Endothelial cell of umbilical vein (primary cell): Measurements from ENCODE around the gene TCF7L2.

ENCODE experiments used
- EZH2 ChIP-seq: IDR thresholded peaks from 2 replicates; pipeline ENCODE4 v1.6.1; 2012; ENCODE audit warnings: borderline replicate concordance, low read depth, mild to moderate bottlenecking, moderate library complexity, low read length, inconsistent platforms; ENCODE audit not compliant: severe bottlenecking
- GATA2 ChIP-seq: IDR thresholded peaks from 2 replicates; pipeline ENCODE4 v1.7.0; 2011; ENCODE audit warnings: low read depth, mild to moderate bottlenecking, moderate library complexity, mixed read lengths, low read length; ENCODE audit not compliant: insufficient read length, insufficient read depth
- MYC ChIP-seq: IDR thresholded peaks from one replicate; pipeline ENCODE4 v1.6.1; 2011; ENCODE audit warnings: mild to moderate bottlenecking, low read depth, low read length
- POLR2AphosphoS5 ChIP-seq: IDR thresholded peaks from 2 replicates; pipeline ENCODE4 v1.6.1; 2012; ENCODE audit warnings: low read depth, mild to moderate bottlenecking, control low read depth, low read length, moderate library complexity; ENCODE audit not compliant: insufficient read depth
- TF ChIP-seq, protein P1 (sequence below), 2 donors: IDR thresholded peaks; 1 replicate in 1 of 2; 2 replicates in 1 of 2; pipeline ENCODE4 v1.5.1; 2011; ENCODE audit warnings: low read length in 2 of 2, mild to moderate bottlenecking in 2 of 2, moderate library complexity in 2 of 2, control low read depth in 1 of 2, inconsistent platforms in 1 of 2, low read depth in 1 of 2; ENCODE audit not compliant: insufficient read depth in 1 of 2; ENCODE audit errors: extremely low read depth in 1 of 2

DNA sequence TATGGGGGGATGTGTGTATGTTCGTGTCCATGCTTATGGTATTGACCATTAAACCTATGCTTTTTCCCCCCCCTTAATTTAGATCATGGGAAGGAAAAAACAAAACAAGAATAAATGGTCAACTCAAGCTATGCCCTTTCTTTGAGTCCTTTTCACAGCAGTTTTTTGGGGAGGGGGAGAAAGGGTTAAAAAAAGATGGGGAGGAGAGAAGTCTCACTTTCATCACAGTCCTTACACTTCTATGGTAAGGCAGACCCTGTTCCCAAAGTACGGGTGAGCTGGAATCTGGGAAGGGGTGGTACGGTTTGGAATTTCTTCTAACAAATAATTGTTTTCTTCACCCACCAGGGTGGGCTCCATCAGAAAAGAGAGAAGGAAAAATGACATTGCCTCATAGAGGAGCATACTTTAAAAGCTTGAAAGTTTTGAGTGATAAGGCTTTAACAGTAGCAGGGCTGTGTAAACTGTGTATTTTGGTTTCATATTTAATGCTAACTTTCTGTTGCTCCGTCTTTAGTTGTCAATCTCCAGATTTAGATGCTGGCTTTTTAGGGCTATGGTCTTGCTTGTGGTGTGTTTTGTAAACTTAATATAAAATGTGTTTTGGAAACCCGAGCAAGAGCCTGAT lies 180.1 kb downstream of the TCF7L2 start:
- TF ChIP-seq POLR2AphosphoS5, result no peak
- TF ChIP-seq, protein P1, sequence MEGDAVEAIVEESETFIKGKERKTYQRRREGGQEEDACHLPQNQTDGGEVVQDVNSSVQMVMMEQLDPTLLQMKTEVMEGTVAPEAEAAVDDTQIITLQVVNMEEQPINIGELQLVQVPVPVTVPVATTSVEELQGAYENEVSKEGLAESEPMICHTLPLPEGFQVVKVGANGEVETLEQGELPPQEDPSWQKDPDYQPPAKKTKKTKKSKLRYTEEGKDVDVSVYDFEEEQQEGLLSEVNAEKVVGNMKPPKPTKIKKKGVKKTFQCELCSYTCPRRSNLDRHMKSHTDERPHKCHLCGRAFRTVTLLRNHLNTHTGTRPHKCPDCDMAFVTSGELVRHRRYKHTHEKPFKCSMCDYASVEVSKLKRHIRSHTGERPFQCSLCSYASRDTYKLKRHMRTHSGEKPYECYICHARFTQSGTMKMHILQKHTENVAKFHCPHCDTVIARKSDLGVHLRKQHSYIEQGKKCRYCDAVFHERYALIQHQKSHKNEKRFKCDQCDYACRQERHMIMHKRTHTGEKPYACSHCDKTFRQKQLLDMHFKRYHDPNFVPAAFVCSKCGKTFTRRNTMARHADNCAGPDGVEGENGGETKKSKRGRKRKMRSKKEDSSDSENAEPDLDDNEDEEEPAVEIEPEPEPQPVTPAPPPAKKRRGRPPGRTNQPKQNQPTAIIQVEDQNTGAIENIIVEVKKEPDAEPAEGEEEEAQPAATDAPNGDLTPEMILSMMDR (IDR thresholded peaks at IDR 0.05; ENCODE audit: extremely low read depth in 1 of 2, insufficient read depth in 1 of 2, low read depth in 1 of 2, low read length in 2 of 2), result no peak
- no peak for TF ChIP-seq MYC
- no peak for TF ChIP-seq GATA2
- no peak for TF ChIP-seq EZH2
